ENCODE results near the gene PRTG.

- TF ChIP-seq CTCF (IDR thresholded peaks at IDR 0.05) = no peak
- TF ChIP-seq POLR2A (IDR thresholded peaks at IDR 0.05) = no peak
These were observed 136.7 kb downstream of the PRTG start for GRCh38 chr15:55606214-55606613.
